ENCODE results near the gene SH3RF1. TPM values are rescaled to one million over a fixed set of nuclear protein-coding genes. Genes with fewer than 3 reads are reported as not detected.

Gene SH3RF1
- total and polyA plus RNA-seq, 2 of the 8 experiments (the other 6 are each of a cell fraction or from before 2014, with no cell fraction given): 6.9 to 15.1 TPM

- TF ChIP-seq HDAC2 (IDR thresholded peaks at IDR 0.05; ENCODE audit: borderline replicate concordance in 1 of 2, low read depth in 2 of 2, low read length in 2 of 2) (no peak), POLR2AphosphoS5 (IDR thresholded peaks at IDR 0.05; ENCODE audit: low read depth, low read length) (no peak), CHD1 (IDR thresholded peaks at IDR 0.05; ENCODE audit: low read depth, low read length) (no peak), FOSL1 (IDR thresholded peaks at IDR 0.05; ENCODE audit: insufficient read depth, low read depth, low read length) (no peak), YY1 (IDR thresholded peaks at IDR 0.05; ENCODE audit: low read depth, low read length) (no peak)
Observed at GRCh38 chr4:169050881-169051760, 219.6 kb downstream of the SH3RF1 start (continued).
